BE2C (cell line): ENCODE results near the gene KLHL2.
A peak's percentile ranks its signal among the peaks of the same experiment; 100 is the strongest.

ENCODE experiments used
- DNase-seq: peaks from one replicate; pipeline ENCODE4 v3.0.0-alpha.2; 2020
- H3K27me3 ChIP-seq: fragments of 250-450 bp; sonication (Bioruptor Pico); 2 replicates; pipeline ENCODE4 v1.5.1; 2020; ENCODE audit warnings: mild to moderate bottlenecking
- H3K36me3 ChIP-seq: fragments of 250-450 bp; sonication (Bioruptor Pico); 2 replicates; pipeline ENCODE4 v1.5.1; 2020; ENCODE audit warnings: mild to moderate bottlenecking
- H3K4me1 ChIP-seq: fragments of 250-450 bp; sonication (Bioruptor Pico); 2 replicates; pipeline ENCODE4 v1.5.1; 2020
- H3K4me3 ChIP-seq: 2 replicates; pipeline ENCODE4 v1.5.1; 2011; ENCODE audit warnings: low read depth, low read length
- H3K9me3 ChIP-seq: fragments of 250-450 bp; sonication (Bioruptor Pico); 2 replicates; pipeline ENCODE4 v1.5.1; 2020
- TF ChIP-seq, protein P1 (sequence below): IDR thresholded peaks from 2 replicates; pipeline ENCODE4 v1.5.1; 2012; ENCODE audit warnings: mild to moderate bottlenecking, low read depth, low read length

The KLHL2 gene

DNA sequence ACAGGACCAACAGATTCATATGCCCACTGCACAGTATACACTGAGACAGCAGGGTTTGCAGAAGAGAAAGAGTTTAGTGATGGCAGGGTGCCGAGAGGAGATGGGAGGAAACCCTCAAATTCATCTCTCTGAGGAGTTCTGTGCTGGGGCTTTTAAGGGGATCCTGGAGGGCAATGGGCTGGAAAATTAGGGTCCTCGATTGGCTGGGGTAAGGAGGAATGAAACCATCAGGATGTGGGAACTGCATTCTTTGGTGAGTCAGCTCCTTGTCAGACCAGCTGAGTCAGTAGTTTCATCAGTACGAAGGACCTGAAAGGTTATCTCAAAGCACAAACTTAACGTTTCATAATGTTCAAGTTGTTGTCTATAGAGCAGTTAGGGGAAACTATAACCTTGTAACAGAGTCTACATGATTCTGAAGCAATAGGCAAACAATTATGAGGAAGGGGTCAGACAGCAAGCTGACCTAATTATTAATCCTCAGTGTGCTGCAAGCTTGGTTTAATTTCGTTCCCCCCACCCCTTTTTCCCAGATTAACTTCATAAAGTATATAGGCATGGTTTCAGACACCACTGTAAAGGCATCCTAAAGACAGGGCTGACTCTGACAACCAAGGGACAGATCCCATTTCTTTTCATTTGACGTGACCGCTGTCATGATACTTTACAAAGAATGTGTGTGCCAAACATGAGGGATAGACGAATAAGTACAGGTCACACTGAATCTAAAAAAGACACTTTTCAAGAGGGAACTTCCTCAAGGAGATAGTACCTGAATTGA lies 118.6 kb downstream of the KLHL2 start:
- no peaks in the 10 kb centered on the region for H3K4me1 ChIP-seq
- H3K9me3 ChIP-seq, result no peaks in the 10 kb centered on the region
- peaks cover 3% of the 10 kb centered on the region; the same call in 1 of the 2 replicates for H3K36me3 ChIP-seq
- DNase-seq, result no peak
- no peaks in the 10 kb centered on the region for H3K27me3 ChIP-seq
- TF ChIP-seq, protein P1, sequence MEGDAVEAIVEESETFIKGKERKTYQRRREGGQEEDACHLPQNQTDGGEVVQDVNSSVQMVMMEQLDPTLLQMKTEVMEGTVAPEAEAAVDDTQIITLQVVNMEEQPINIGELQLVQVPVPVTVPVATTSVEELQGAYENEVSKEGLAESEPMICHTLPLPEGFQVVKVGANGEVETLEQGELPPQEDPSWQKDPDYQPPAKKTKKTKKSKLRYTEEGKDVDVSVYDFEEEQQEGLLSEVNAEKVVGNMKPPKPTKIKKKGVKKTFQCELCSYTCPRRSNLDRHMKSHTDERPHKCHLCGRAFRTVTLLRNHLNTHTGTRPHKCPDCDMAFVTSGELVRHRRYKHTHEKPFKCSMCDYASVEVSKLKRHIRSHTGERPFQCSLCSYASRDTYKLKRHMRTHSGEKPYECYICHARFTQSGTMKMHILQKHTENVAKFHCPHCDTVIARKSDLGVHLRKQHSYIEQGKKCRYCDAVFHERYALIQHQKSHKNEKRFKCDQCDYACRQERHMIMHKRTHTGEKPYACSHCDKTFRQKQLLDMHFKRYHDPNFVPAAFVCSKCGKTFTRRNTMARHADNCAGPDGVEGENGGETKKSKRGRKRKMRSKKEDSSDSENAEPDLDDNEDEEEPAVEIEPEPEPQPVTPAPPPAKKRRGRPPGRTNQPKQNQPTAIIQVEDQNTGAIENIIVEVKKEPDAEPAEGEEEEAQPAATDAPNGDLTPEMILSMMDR, result no peak
- peak overlapping the region; percentile 81; the same call in 1 of the 2 replicates for H3K4me3 ChIP-seq

DNA sequence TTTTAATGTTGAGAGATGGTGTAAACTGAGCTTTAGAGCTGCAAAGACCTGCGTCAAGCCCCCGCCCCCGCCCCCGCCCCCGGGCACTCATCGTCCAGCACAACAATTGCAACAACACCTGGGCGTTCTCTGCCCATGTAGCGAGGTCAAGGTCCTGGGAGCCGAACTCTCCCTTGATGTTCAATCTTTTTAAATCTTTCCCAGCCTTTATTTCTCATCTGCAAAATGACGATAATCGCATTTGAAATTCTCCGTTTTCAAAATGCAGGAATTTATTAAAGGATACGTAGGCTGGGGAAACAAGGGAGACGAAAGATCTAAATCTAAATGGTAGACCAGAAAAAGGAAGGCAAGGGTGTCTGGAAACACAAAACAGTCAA lies 119.5 kb downstream of the KLHL2 start:
- Histone ChIP-seq H3K27me3 (no peaks in the 10 kb centered on the region), H3K9me3 (no peaks in the 10 kb centered on the region), H3K4me3 (peak overlapping the region; percentile 81), H3K4me1 (no peaks in the 10 kb centered on the region), H3K36me3 (peaks cover 3% of the 10 kb centered on the region; the same call in 1 of the 2 replicates)
- TF ChIP-seq, protein P1, result no peak
- no peak for DNase-seq

DNA sequence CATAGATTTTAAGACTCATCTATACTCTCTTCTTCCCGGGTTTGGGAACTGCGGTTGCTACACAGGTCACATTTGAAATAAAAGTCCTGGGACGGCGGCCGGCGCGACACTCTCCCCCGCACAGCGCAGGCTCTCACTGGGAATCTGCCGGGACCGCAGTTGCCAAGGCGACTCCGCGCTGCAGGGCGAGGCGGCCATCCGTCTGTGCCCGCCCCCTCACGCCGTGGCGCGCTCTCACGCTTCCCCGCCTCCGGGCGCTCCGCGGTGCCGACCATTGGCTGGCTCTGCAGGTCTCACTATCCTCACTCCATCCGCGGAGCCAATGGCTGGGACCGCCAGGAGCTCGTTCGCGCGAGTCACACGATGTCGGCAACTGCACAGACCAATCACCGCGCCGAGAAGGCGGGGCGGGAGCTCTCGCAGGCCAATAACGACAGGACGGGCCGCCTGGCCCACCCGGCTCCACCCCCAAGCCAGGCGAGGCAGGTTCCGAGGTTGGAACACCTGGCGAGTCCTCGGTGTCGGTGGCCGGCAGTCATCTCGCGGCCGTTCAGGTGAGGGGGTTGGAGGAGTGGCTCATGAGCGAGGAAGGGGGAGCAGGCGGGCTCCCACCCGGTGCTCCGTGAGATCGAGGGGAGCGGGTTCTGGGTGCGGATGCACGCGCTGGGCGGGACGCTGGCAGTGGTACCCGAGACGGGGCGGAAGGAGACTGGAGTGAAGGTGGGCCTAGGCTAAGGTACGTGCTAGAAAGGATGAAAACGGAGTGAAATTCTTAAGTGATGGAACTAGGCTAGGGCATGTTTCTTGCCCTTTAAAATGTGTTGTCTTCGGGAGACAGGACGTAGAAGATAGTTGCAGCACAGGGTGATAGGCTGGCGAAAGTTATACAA lies 120.1 kb downstream of the KLHL2 start, which contains the start of gene MSMO1:
TSS of gene MSMO1 (plus strand) at position 459 of the 890 bp plus-strand sequence. CDS start 5,702 bp downstream, outside the sequence.
- H3K27me3 ChIP-seq, result no peaks in the 10 kb centered on the region
- H3K9me3 ChIP-seq, result no peaks in the 10 kb centered on the region
- DNase-seq, result peak; percentile 99
- H3K4me1 ChIP-seq, result no peaks in the 10 kb centered on the region
- TF ChIP-seq, protein P1, result no peak
- peaks cover 3% of the 10 kb centered on the region; the same call in 1 of the 2 replicates for H3K36me3 ChIP-seq
- H3K4me3 ChIP-seq, result peak within 1 kb of the TSS; percentile 98

DNA sequence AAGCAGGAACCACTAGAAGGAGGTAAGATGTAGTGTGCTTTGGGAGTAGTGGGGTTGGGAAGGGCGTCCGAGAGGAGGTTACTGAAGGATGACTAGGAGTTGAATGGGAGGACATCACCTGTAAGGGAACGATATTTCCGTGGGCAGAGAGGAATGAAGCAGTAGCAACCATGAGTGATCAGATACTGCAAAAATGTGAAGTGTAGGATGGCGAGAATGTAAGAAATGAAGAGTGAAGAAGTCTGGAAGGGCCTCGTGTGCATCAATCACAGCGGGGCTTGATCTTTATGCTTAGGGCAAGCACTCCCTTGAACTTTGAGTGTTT lies 120.7 kb downstream of the KLHL2 start:
- H3K27me3 ChIP-seq, result no peaks in the 10 kb centered on the region
- DNase-seq, result no peak
- H3K36me3 ChIP-seq, result peaks cover 3% of the 10 kb centered on the region; the same call in 1 of the 2 replicates
- no peaks in the 10 kb centered on the region for H3K9me3 ChIP-seq
- TF ChIP-seq, protein P1, result no peak
- no peaks in the 10 kb centered on the region for H3K4me1 ChIP-seq
- H3K4me3 ChIP-seq, result peak overlapping the region; percentile 98

DNA sequence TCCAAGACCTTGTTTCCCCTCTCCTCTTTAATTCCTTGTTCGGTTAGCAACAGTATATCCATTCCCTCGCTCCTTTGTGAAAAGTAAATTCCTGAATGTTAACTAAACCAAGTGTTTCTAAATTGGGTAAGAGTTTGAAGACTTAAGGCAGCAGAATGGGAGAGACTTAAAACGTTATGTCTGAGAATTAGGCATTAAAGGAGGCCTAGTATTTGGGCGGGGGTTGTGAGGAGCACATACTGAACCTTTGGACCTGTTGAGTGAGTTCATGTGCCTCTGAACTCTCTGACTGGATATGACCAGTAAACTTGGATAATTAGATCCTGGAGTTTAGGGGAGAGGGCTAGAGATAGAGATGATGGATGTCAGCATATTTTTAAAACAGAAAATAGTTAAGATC lies 121.3 kb downstream of the KLHL2 start:
- TF ChIP-seq, protein P1, result no peak
- Histone ChIP-seq H3K4me3 (peak overlapping the region; percentile 98), H3K4me1 (no peaks in the 10 kb centered on the region), H3K9me3 (no peaks in the 10 kb centered on the region), H3K36me3 (peaks cover 6% of the 10 kb centered on the region), H3K27me3 (no peaks in the 10 kb centered on the region)
- DNase-seq, result no peak
